Stimulated activated CD4-positive, alpha-beta T cell treated with anti-CD3 and anti-CD28 coated beads, Interleukin-12 subunit alpha, Interleukin-12 subunit beta, amount 100 ng/mL, for 48 hours (primary cell): Measurements from ENCODE around the gene NPBWR2.
"Not testable (repeated sequence)": the region's sequence is repeated elsewhere in the genome, so short reads cannot be mapped to it uniquely, and the experiment has no call there.

Source experiments
- DNase-seq, 3 donors: peaks; one replicate each; pipeline ENCODE4 v3.0.0-alpha.2; 2020; ENCODE audit warnings: low read depth in 2 of 3, low spot score in 1 of 3

Gene NPBWR2

GRCh38 chr20:64087226-64087825, 20.0 kb downstream of the NPBWR2 start:
- DNase-seq = not testable (repeated sequence)

GRCh38 chr20:64086801-64087200, 20.6 kb downstream of the NPBWR2 start:
- DNase-seq = no peak

GRCh38 chr20:64084685-64085152, 22.6 kb downstream of the NPBWR2 start:
- DNase-seq = no peak

DNA sequence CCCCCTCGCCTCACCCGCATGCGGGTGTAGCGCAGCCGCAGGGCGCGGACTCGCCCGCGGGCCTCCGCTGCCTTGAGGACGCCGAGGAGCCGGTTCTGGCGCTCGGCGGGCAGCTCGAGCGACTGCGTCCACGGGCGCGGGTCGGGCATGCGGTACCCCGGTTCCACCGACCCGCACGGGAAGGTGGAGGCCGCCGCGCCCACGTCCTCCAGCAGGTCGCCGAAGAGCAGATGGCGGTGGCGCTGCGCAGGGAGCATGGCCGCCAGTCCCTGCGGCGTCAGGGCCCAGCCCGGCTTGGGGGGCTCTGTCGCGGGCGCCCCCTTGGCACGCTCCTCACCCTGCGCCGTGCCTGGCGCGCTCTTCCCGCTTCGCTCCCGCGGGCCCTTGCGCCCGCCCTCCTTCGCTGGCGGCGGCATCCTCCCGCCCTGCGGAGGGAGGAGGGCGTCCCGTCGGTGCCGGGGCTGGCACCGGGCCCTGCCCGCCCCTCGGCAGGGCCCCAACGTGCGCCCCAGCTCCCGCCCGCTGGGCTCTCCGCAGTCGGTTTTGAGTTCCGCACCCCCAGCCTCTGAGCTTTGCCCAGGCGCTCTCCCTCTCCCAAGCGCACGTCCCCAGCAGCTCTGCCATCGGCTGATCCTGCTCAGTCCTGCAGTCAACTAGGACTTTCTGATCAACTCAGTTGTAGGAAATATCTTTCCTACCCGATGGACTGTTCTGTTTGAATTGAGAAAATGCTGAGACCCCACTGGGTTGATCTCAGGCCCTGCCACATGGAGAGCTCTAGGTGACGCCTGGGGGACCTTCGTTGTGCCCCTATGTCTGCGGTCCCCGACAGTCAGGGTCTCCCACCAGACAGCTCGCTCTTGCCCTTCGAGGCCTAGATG, 23.3 kb downstream of the NPBWR2 start, which contains the start of gene LKAAEAR1:
LKAAEAR1 (minus strand) TSS at position 595 of the 881 bp plus-strand sequence; CDS start at position 416, 179 bp downstream.
- DNase-seq = no peak

- peak; percentile 36 to 70 (median 60) for DNase-seq
Observed at GRCh38 chr20:64083378-64083803, 24.0 kb downstream of the NPBWR2 start.

DNA sequence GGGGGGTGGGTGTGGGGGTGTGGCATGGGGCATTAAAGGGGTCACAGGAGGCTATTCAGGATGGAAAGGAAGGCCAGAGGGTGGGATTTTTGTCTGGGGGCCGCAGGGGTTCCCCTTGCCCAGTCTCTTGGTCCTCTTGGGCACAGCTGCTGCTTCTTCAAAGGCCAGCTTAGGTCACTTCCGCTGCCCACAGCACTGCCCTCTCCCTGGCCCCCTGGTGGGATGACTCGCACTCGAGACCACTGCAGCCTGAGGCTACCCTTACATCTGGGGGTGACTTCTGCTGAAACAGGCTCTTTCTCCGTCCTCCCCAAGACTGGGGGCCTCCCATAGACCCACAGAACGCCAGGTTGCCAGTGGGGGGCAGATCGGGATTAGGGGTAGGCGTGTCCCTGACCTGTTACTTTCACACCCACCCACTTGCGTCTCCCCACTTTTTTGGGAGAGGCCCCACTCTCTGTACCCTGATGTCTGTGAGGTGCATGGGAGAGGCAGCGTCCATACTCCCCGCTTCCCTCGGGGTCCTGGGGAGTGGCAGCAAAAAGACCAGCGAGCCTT, 24.5 kb downstream of the NPBWR2 start:
- DNase-seq = no peak

GRCh38 chr20:64082126-64082731, 25.1 kb downstream of the NPBWR2 start:
- DNase-seq = no peak

DNA sequence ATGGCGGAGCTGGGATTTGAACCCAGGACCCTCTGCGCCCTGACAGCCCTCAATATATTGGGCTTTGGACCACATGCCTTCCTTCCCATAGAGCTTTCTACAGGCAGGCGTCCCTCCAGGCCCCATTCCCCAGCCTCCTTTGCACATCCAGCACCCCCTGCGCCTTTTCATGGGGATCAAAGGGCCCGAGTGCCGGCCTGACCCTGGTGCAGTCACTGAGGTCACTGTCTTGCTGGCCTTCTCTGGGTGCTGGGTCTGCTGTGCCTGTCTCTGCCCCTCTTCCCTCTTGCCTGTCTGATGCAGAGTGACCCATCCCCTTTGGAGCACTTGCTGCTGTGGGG, 25.8 kb downstream of the NPBWR2 start:
- no peak for DNase-seq

DNA sequence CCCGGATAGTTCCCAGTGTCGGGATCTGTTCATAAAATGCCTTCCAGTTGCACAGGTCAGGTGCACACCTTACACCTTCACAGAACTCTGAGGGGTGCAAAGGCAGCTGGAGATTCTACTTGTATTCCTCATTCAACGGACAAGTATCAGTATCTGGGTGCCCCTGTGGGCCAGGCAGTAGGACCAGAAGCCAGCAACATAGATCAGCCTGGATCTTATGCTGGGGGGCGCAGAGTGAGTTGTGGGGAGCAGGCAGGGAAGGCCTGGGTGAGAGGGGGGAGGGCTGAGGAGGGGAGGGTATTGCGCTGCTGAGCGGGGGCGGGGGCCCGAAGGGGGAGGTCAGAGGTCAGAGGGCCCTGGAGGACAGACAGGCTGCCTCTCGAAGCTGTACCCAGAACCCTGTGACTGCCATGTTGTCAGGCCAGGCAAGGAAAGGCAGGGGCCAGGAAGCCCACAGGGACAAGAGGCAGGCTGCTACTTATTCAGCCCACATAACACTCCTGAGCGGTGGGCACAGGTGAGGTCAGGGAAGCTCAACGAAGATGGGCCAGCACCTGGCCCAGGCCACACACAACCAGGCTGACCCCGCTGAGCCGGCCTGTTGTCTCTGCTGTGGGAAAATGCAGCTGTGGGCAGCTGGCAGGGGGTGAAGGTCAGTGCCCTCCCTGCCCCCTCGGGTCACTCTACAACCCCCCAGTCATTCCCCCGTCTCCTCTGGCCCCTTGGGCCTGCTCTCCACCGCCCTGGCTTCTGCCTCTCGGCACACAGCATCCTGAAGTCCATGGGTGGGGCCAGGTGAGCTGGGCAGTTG, 26.3 kb downstream of the NPBWR2 start:
- DNase-seq = no peak

DNA sequence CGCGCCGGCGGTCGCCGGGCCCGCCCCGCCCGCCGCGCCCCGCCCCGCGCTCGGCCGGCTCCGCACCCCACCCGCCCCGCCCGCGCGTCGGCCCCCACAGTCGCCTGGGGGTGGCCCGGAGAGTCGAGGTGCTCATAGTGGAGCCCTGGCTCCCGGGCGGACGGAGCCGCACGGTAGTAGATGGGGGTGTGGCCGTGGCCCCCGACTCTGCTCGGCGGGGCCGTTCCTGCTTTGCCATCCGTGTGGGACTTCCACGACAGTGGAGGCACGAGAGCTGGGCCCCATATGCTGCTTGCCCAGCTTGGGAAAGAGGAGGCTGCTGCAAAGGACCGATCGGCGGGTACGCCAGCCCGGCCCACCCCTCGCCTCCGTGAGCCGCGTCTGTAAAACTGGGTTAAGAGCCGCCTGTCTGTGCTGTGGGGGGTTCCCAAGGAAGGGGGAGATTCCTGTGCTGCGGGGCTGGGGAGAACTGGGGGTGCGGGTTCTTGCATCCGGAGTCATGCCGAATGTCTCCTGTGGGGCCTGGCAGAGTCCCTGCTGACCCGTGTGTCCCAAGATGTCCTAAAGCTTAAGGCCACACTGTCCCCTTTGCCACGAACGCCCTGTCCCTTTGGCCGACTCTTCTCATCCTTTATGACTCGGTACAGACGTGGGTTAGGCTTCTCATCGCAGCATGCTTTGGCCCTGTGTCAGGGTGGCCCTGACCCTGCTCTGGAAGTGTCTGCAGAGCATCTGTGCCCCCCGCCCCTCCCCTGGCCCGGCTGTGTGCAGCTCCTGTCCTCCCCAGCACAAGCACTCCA, 27.2 kb downstream of the NPBWR2 start, which contains the start of gene OPRL1:
OPRL1 (plus strand) TSS at position 70 of the 800 bp plus-strand sequence. CDS start 12,639 bp downstream, outside the sequence.
- DNase-seq = no peak

DNA sequence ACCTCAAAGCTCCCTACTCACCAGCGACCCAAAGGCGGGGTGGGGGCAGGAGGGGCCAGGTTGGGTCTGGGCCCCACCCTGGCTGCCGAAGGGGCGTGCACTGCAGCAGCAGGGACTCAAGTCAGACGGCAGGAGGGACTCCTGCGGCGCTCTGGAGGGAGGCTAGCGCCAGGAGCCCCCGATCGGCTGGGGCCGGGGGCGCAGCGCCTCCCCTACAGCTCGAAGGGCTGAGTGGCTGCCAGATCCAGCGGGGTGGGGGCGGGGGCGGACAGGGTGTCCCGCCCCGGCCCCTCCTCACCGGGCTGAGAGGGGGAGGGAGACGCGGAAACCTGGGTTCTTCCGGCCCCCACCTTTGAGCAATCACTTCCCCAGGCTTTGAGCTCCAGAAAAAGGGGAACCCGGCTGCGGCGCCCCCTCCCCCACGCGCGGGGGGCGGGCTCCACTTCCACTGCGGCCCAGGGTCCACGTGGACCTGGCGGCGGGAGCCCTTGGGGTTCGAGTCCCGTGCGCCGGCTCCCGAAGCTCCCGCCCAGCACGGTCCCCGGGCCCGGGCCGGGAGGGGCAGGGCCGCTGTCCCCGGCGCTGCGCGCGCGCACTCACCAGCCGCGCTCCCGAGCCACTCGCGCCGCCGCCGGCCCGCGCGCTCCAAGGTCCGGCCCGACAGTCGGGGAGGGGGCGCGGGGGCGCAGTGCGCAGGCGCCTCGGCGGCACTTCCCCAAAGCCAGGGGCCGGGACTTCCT, 27.9 kb downstream of the NPBWR2 start, which contains the start of gene RGS19:
RGS19 (minus strand) TSS at position 246 of the 740 bp plus-strand sequence. CDS start 2,632 bp downstream, outside the sequence.
- peak in 1 of 3 donors; percentile 62 for DNase-seq

DNA sequence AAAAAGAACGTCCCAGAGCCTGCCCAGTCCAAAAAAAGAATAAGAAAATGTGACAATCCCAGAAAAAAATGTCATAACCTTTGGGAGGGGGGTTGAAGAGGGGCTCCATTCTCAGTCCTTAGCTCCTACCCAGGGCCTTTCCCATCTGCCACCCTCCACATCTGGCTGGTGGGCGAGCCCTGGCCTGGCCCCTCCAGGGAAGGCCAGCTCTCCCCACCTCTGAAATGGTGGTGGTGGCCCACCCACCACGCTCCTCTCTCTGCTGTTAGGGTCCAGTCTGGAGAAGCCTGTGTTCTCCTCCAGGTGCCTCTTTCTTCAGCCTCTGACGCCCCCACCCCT, 28.5 kb downstream of the NPBWR2 start:
- no peak for DNase-seq

DNA sequence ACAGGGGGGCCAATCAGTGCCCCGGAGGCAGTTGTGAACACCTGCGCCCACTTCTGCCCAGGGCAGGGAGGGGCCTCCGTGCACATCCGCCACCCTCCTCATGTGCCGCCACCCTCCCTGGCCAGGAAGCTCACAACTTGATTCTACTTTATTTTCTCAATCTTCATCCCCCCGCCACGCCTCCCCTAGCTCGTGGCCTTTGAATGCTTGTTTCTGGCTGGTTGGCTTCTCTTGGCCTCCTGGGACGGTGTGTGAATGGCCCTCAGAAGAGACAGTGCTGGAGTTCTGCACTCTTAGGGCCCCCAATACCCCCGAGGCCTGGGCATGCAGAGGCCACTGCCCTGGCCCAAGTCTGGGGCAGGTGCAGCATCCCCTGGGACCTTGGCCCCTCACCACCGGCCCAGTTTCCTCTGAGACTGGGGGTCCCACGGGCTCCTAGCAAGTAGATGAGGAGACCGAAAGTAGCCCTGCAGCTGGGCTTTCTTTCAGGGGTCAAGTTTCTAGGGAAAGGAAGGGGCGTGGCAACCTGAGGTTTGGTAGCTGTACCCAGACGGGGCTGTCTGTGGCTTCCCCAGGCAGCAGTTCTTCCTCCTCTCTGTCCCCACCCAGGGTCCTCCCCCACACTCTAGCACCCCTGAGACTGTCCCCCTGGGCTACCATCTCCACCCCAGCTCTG, 29.4 kb downstream of the NPBWR2 start:
- DNase-seq = no peak

- DNase-seq = no peak
Observed at GRCh38 chr20:64077541-64077875, 29.9 kb downstream of the NPBWR2 start.

DNA sequence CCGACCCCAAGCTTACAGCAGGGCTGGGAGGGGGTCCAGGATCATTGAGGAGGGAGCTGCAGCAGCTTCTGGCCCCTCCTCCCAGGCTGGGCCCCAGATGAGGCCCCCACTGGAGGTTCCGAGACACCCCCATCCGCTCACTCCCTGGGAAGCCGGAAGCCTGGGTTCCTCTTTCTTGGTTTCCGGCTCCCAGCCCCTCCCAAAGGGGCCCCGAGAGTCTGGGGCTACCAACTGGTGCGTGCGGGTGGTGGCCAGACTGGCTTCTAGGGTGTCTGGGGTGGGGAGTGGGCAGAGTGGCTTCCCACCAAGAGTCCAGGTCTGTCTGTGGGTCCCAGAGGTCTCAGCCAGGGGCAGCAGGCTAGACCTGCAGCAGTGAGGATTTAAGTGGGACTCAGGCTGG, 30.3 kb downstream of the NPBWR2 start:
- no peak for DNase-seq

GRCh38 chr20:64076061-64076997, 31.0 kb downstream of the NPBWR2 start:
- DNase-seq = no peak

- DNase-seq = no peak
Observed at GRCh38 chr20:64075556-64075955, 31.8 kb downstream of the NPBWR2 start.

- DNase-seq = no peak
Observed at GRCh38 chr20:64074963-64075362, 32.4 kb downstream of the NPBWR2 start.
